GM12892 (cell line): ENCODE measurements around the gene SMARCA2.

Experiments used
- POLR2A ChIP-seq: IDR thresholded peaks from 2 replicates; pipeline ENCODE4 v1.6.1; 2011; ENCODE audit warnings: low read depth, low read length, control low read depth
- POLR2AphosphoS5 ChIP-seq: IDR thresholded peaks from 2 replicates; pipeline ENCODE4 v1.6.1; 2011; ENCODE audit warnings: low read depth, low read length, control low read depth
- TAF1 ChIP-seq: IDR thresholded peaks from 2 replicates; pipeline ENCODE4 v1.6.1; 2011; ENCODE audit warnings: low read depth, mild to moderate bottlenecking, control low read depth, low read length, borderline replicate concordance

- no peak for TF ChIP-seq POLR2AphosphoS5
- no peak; the same call in 1 of the 2 replicates for TF ChIP-seq POLR2A
- TF ChIP-seq TAF1, result no peak
Measured at GRCh38 chr9:2018764-2019558, 3.8 kb downstream of the SMARCA2 start.
